Central memory CD4-positive, alpha-beta T cell (primary cell): ENCODE measurements around the gene CNNM2.
"Not testable (repeated sequence)": the region's sequence is repeated elsewhere in the genome, so short reads cannot be mapped to it uniquely, and the experiment has no call there.

ENCODE experiments used
- DNase-seq: peaks from one replicate; pipeline ENCODE4 v3.0.0; 2022

Gene CNNM2

GRCh38 chr10:103042908-103043307 lies 124.8 kb downstream of the CNNM2 start:
- DNase-seq: no peak

GRCh38 chr10:103044942-103045489 lies 126.9 kb downstream of the CNNM2 start:
- no peak for DNase-seq

GRCh38 chr10:103045961-103046360 lies 127.9 kb downstream of the CNNM2 start:
- DNase-seq: no peak

- DNase-seq: no peak
These were observed 129.3 kb downstream of the CNNM2 start for GRCh38 chr10:103047381-103047780.

GRCh38 chr10:103049237-103049636 lies 131.1 kb downstream of the CNNM2 start:
- DNase-seq: no peak

- DNase-seq: peak; percentile 69
These were observed 135.8 kb downstream of the CNNM2 start for GRCh38 chr10:103053659-103054581.

GRCh38 chr10:103054621-103055020 lies 136.5 kb downstream of the CNNM2 start:
- no peak for DNase-seq

GRCh38 chr10:103055105-103055504 lies 137.0 kb downstream of the CNNM2 start:
- DNase-seq: no peak

GRCh38 chr10:103058034-103058433 lies 139.9 kb downstream of the CNNM2 start:
- DNase-seq: no peak

GRCh38 chr10:103060575-103060974 lies 142.5 kb downstream of the CNNM2 start:
- no peak for DNase-seq

- DNase-seq: no peak
These were observed 144.9 kb downstream of the CNNM2 start for GRCh38 chr10:103062854-103063590.

- DNase-seq: no peak
These were observed 146.9 kb downstream of the CNNM2 start for GRCh38 chr10:103064956-103065355.

GRCh38 chr10:103066141-103067098 lies 148.3 kb downstream of the CNNM2 start:
- DNase-seq: no peak

- DNase-seq: not testable (repeated sequence)
These were observed 149.0 kb downstream of the CNNM2 start for GRCh38 chr10:103067099-103067477.

GRCh38 chr10:103067484-103067883 lies 149.4 kb downstream of the CNNM2 start:
- no peak for DNase-seq

- DNase-seq: no peak
These were observed 149.9 kb downstream of the CNNM2 start for GRCh38 chr10:103067956-103068355.

- DNase-seq: peak; percentile 63
These were observed 151.6 kb downstream of the CNNM2 start for GRCh38 chr10:103069453-103070331.

- DNase-seq: no peak
These were observed 154.2 kb downstream of the CNNM2 start for GRCh38 chr10:103072276-103072675.

- no peak for DNase-seq
These were observed 154.8 kb downstream of the CNNM2 start for GRCh38 chr10:103072891-103073290.

GRCh38 chr10:103077020-103077419 lies 158.9 kb downstream of the CNNM2 start:
- no peak for DNase-seq
